ENCODE measurements around the gene SPHK1.

DNA sequence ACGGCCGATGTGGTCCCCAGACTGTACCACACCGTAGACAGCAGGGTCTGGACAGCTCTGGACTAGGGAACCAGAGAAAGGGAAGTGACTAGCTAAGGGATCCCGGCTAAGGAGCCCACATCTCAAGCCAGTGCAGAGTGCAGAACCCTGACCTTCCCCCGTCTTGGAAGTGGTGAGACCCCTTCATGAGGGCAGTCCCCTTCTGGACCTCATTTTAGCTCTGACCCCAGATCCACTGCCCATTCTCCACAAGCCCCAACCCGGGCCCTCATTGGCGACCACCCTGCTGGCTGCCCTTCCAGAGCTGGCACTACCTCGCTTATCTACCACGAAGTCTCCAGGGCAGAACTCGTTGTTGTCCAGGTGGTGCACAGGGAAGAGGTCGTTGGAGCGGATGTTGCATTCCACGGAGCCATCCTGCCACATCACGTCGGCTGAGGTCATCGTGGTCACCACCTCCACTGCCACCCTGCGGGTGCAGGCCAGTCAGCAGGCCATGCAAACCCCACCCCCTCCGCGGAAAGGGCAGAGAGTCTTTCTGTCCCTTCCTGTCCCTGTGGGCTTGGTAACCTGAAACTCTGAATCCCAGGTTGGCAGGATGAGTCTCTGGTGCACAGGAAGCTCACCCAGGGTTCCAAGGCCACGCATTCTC is 14.2 kb downstream of the SPHK1 start:
- TF ChIP-seq POLR2A (IDR thresholded peaks at IDR 0.05; ENCODE audit: low read length) (no peak), GATA1 (IDR thresholded peaks at IDR 0.05; ENCODE audit: low read depth, low read length) (no peak)
